Neural cell (in vitro differentiated cells): ENCODE results near the gene EDNRB. TPM values are rescaled to one million over a fixed set of nuclear protein-coding genes. Genes with fewer than 3 reads are reported as not detected.

ENCODE experiments used
- H2AFZ ChIP-seq: fragments of 200-600, 300-800 bp; sonication (generic), shearing (Covaris generic); 2 replicates; pipeline ENCODE4 v1.6.0; 2014; ENCODE audit warnings: low read depth, mild to moderate bottlenecking, antibody characterized with exemption, low read length, moderate library complexity
- H3F3A ChIP-seq: fragments of 200-600 bp; shearing (Covaris generic); 2 replicates; pipeline ENCODE4 v1.6.1; 2016; ENCODE audit warnings: mild to moderate bottlenecking, moderate library complexity, mixed read lengths, antibody characterized with exemption, low read length; ENCODE audit not compliant: insufficient read depth, poor library complexity, severe bottlenecking
- H3K27ac ChIP-seq: fragments of 200-600, 300-800 bp; sonication (generic), shearing (Covaris generic); 2 replicates; pipeline ENCODE4 v1.5.1; 2014; ENCODE audit warnings: mild to moderate bottlenecking, low read length, moderate library complexity
- H3K27me3 ChIP-seq: fragments of 300-800, 200-600 bp; sonication (generic), shearing (Covaris generic); 2 replicates; pipeline ENCODE4 v1.6.0; 2014; ENCODE audit warnings: mild to moderate bottlenecking, low read depth, low read length, moderate library complexity; ENCODE audit not compliant: insufficient read depth
- H3K36me3 ChIP-seq: fragments of 300-800, 200-600 bp; sonication (generic), shearing (Covaris generic); 2 replicates; pipeline ENCODE4 v1.5.1; 2014; ENCODE audit warnings: mild to moderate bottlenecking, antibody characterized with exemption, low read length, moderate library complexity; ENCODE audit not compliant: insufficient read depth
- H3K4me2 ChIP-seq: fragments of 300-800, 200-600 bp; sonication (generic), shearing (Covaris generic); 2 replicates; pipeline ENCODE4 v1.6.0; 2014; ENCODE audit warnings: mild to moderate bottlenecking, low read length
- H3K4me3 ChIP-seq: fragments of 300-800, 200-600 bp; sonication (generic), shearing (Covaris generic); 2 replicates; pipeline ENCODE4 v1.5.1; 2014; ENCODE audit warnings: mild to moderate bottlenecking, low read length, moderate library complexity
- H3K79me2 ChIP-seq: fragments of 200-600 bp; shearing (Covaris generic); replicated peaks from 2 replicates; pipeline ENCODE4 v1.6.0; 2014; ENCODE audit warnings: mild to moderate bottlenecking, low read length, moderate library complexity; ENCODE audit not compliant: insufficient read depth
- H3K9ac ChIP-seq: fragments of 300-800, 200-600 bp; sonication (generic), shearing (Covaris generic); 2 replicates; pipeline ENCODE4 v1.6.1; 2016; ENCODE audit warnings: mild to moderate bottlenecking, low read length, mixed read lengths
- H3K9me2 ChIP-seq: fragments of 200-600 bp; shearing (Covaris generic); 2 replicates; pipeline ENCODE4 v1.6.1; 2016; ENCODE audit warnings: mild to moderate bottlenecking, low read length, mixed read lengths; ENCODE audit not compliant: insufficient read depth
- H3K9me3 ChIP-seq: fragments of 200-600, 300-800 bp; sonication (generic), shearing (Covaris generic); 2 replicates; pipeline ENCODE4 v1.6.1; 2016; ENCODE audit warnings: mild to moderate bottlenecking, mixed run types, low read length, moderate library complexity, mixed read lengths
- H4K20me1 ChIP-seq: fragments of 200-600 bp; shearing (Covaris generic); 2 replicates; pipeline ENCODE4 v1.6.1; 2016; ENCODE audit warnings: mild to moderate bottlenecking, mixed run types; ENCODE audit not compliant: insufficient read depth
- CTCF ChIP-seq: fragments of 450-650 bp; IDR thresholded peaks from 2 replicates; pipeline ENCODE4 v1.5.1; 2014; ENCODE audit warnings: antibody characterized with exemption, mild to moderate bottlenecking, moderate library complexity; ENCODE audit not compliant: poor library complexity, severe bottlenecking
- EP300 ChIP-seq: fragments of 450-650 bp; conservative IDR thresholded peaks from 2 replicates; pipeline ENCODE4 v1.6.1; 2014; ENCODE audit warnings: antibody characterized with exemption, mild to moderate bottlenecking, moderate library complexity; ENCODE audit not compliant: poor library complexity, severe bottlenecking
- EZH2 ChIP-seq: fragments of 200-600, 300-800 bp; shearing (Covaris generic), sonication (generic); IDR thresholded peaks from 2 replicates; pipeline ENCODE4 v1.6.1; 2014; ENCODE audit warnings: antibody characterized with exemption, low read length, borderline replicate concordance, mild to moderate bottlenecking; ENCODE audit not compliant: insufficient read depth, poor library complexity, severe bottlenecking
- MXI1 ChIP-seq: fragments of 450-650 bp; conservative IDR thresholded peaks from 2 replicates; pipeline ENCODE4 v1.6.1; 2014; ENCODE audit warnings: antibody characterized with exemption, mild to moderate bottlenecking; ENCODE audit not compliant: poor library complexity, severe bottlenecking
- POLR2AphosphoS5 ChIP-seq: IDR thresholded peaks from 2 replicates; pipeline ENCODE4 v1.6.1; 2012
- RAD21 ChIP-seq: fragments of 450-650 bp; conservative IDR thresholded peaks from 2 replicates; pipeline ENCODE4 v1.6.1; 2014; ENCODE audit warnings: antibody characterized with exemption, mild to moderate bottlenecking, moderate library complexity
- REST ChIP-seq: IDR thresholded peaks from 2 replicates; pipeline ENCODE4 v1.6.1; 2012; ENCODE audit warnings: borderline replicate concordance
- SMC3 ChIP-seq: fragments of 450-650 bp; conservative IDR thresholded peaks from 2 replicates; pipeline ENCODE4 v1.6.1; 2014; ENCODE audit warnings: antibody characterized with exemption, mild to moderate bottlenecking, moderate library complexity; ENCODE audit not compliant: poor library complexity
- TAF1 ChIP-seq: IDR thresholded peaks from 2 replicates; pipeline ENCODE4 v1.6.1; 2012; ENCODE audit warnings: low read depth
- polyA plus RNA-seq: library from polyadenylated mRNA; depleted of rRNA; stranded (reverse); fragments of >200 nt; gene quantifications from 2 replicates; pipeline ENCODE4 v1.2.3, GENCODE V29; 2014

Gene EDNRB
- polyA plus RNA-seq, 1 donor from 2014 or later: 0.20 TPM

- TF ChIP-seq CTCF (no peak), SMC3 (no peak), EP300 (no peak), EZH2 (no peak), REST (no peak), TAF1 (no peak)
- H3K4me2 ChIP-seq: no peak overlapping the region
- H3K9me3 ChIP-seq: no peaks in the 10 kb centered on the region
- H3K36me3 ChIP-seq: no peaks in the 10 kb centered on the region
- no peaks in the 10 kb centered on the region for H3F3A ChIP-seq
- H3K79me2 ChIP-seq: no peaks in the 10 kb centered on the region
- H2AFZ ChIP-seq: no peak overlapping the region
- no peak overlapping the region for H3K27ac ChIP-seq
- H3K27me3 ChIP-seq: no peaks in the 10 kb centered on the region
- no peak overlapping the region for H3K9ac ChIP-seq
- H4K20me1 ChIP-seq: no peaks in the 10 kb centered on the region
- H3K9me2 ChIP-seq: no peaks in the 10 kb centered on the region
- H3K4me3 ChIP-seq: no peak overlapping the region
Measured at GRCh38 chr13:77904031-77904430, 14.6 kb downstream of the EDNRB start.

- Histone ChIP-seq H4K20me1 (no peaks in the 10 kb centered on the region), H3F3A (no peaks in the 10 kb centered on the region), H3K4me2 (no peak overlapping the region), H3K36me3 (no peaks in the 10 kb centered on the region), H3K27ac (no peak overlapping the region), H2AFZ (no peak overlapping the region), H3K9me2 (no peaks in the 10 kb centered on the region), H3K9me3 (no peaks in the 10 kb centered on the region), H3K4me3 (no peak overlapping the region), H3K79me2 (no peaks in the 10 kb centered on the region), H3K27me3 (no peaks in the 10 kb centered on the region), H3K9ac (no peak overlapping the region)
- TF ChIP-seq EP300: no peak
- no peak for TF ChIP-seq MXI1
- TF ChIP-seq TAF1: no peak
- no peak for TF ChIP-seq REST
- no peak for TF ChIP-seq SMC3
- no peak for TF ChIP-seq EZH2
- TF ChIP-seq CTCF: no peak
- TF ChIP-seq POLR2AphosphoS5: no peak
- TF ChIP-seq RAD21: no peak
Measured at GRCh38 chr13:77903435-77903834, 15.2 kb downstream of the EDNRB start.
